Fibroblast of skin of right biceps (primary cell): ENCODE measurements around the gene CHN2.

Experiments used
- DNase-seq: peaks from one replicate; pipeline ENCODE4 v3.0.0-alpha.2; 2013

The CHN2 gene

GRCh38 chr7:29479301-29480200, 285.0 kb downstream of the CHN2 start:
- peak; percentile 18 for DNase-seq

GRCh38 chr7:29480451-29480850, 285.9 kb downstream of the CHN2 start:
- DNase-seq, result no peak

DNA sequence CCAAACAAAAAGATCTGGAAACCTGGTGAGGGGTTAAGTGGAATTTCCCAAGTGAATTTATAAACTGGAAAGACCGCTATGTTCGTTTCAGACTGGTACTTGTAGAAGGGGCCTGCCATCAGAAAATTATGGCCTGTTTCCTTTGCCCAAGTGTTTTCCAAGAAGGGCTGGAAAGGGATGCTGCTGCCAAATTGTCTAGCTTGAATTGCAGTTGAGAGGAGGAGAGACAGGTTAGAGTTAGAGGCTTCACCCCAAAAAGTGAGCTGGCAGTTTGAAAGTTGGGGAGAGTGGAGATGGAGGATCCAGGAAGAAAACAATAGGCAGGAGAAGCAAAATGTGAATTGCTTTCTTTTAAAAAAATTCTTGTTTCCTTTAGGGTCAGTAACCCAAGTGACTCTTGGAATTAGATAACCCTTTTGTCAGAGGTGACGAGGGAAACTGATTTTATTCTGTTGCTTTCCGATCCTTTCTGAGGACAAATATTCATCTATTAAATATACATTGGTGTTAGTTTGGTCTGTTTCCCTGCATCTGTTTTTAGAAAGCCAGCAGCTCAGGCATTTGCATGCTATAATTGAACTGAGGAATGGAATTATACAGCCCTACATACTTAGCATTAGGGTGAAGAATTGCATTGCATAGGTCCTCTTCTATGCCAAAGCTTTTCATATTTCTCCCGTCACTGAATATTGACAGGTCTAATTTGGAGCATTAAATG, 286.5 kb downstream of the CHN2 start:
- DNase-seq, result no peak

DNA sequence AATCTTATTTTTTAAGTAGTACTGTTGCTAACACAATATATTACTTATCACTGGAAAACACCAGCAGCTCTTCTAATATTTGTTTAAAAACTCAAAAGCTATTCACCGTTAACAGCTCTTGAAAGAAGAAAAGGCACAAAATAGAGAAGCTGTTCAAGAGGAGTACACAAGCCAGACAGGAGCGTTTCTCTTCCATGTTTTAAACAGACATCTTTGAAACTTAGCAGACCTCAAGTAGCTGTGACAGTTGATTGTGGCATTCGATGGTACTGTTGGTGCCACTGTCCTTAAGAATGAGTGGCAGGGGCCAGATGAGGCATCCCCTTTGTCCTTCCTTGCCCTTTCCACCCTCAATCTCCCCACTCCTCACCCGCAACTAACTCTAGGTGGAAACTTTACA, 287.5 kb downstream of the CHN2 start:
- DNase-seq, result no peak

- DNase-seq, result no peak
These were observed 288.9 kb downstream of the CHN2 start for GRCh38 chr7:29483219-29484104.

- no peak for DNase-seq
These were observed 289.7 kb downstream of the CHN2 start for GRCh38 chr7:29484280-29484679.

DNA sequence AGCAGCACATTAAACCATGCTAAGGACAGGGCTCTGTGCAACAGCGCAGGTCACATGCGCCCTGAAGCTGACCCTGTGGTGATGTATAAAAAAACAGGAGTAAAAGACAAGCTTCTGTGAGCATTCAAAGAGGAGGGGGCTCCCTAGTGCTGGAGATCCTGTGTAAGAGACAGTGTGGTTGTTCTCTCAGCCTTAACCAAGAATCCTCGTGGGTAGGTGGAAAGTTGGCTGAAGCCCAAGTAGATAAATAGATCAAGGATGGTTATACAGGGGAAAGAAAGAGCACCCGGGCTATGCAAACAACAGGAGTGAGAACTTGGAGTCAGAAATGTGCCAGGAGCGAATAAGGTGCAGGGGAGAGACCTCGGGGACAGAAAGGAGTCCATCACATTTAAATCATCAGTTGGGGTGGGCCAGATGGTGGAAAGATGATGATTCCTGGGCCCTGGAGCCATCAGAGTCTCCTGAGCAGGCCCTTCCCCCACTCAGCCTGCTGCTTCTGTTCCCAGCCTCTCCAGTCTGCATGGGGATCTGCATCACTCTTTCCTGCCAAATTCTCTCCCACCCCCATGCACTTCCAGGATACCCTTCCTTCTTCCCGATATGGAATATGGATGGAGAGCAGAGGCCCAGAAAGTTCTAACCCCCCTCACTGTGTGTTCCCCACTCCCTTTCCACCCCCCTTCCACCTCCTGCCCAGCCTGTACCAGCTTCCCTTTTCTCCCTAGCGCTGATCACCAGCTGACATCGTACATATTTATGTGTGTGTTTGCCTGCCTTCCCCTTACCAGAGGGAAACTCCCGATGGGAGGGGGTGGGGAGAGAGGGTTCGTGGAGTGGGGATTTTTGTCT, 291.0 kb downstream of the CHN2 start:
- no peak for DNase-seq

DNA sequence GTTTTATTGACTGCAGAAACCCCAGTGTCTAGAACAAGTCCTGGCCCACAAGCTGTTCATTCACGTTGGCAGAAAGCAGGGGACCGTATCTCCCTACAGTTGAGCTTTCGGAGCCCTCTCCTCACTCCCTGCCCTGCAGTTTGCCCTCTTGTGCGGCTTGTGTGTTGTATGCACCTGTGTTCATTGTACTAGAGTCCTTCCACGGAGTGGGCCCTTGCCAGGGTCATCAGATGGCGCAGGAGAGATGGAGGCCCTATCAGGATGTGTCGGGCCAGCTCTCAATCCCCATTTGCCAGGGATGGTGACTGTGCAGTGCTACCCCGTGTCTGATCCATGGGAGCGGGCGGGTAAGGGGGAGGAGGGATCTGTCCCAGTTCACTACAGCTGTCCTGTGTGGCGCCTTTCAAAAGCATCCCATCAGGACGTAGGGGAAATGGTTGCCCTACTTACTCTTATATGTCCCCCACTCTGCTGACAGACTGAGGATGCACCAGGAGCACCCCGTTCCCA, 291.7 kb downstream of the CHN2 start:
- DNase-seq, result no peak

GRCh38 chr7:29487424-29487823, 292.8 kb downstream of the CHN2 start:
- no peak for DNase-seq

DNA sequence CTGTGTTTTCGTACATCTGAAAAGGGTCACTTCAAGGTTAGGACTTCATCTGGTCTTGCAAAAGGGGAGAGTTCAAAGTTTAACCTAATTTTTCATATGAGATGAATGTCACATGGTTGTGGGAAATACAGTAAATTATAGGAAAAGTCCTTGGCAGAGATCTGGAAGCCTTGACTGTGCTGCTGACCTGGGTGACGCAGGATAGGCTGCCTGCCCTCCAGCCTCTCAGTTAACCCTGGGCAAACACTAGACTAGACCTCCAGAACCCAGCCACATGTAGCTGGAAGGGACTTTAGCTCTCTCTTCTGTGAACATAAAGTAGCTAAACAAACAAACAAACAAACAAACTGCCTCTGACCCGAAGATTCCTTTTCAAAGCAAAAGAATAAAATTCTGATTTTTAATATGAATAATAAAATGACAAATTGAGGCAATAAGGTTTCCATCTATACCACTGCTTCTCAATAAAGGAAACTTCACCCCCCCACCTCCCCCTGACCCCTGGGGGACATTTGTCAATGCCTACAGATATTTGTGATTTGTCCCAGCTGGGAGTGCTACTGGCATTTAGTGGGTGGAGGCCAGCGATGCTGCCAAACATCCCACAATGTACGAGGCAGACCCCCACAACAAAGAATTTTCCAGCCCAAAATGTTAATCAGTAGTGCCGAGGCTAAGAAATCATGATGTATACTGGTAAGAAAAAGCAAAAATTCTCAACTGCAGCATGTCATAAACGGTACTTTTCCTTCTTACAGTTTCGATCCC, 293.8 kb downstream of the CHN2 start:
- DNase-seq, result no peak

DNA sequence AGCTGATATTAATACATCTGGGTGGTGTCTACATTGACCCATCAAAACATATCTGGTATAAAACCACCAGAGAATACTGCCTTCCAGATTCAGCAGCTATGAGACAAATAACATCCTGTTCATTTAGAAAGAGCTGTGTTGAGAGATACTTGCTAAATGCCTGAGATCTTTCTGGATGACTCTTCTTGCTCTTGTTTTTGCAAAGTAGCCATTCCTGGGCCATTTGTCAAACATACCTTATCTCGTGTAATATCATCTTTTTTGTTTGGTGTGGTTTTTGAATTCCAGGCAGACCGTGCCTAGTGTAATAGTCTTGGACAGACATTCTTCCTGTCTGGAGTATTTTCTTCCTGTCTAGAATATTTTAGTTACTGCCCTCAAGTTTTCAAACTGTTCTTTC, 294.4 kb downstream of the CHN2 start:
- peak; percentile 94 for DNase-seq

DNA sequence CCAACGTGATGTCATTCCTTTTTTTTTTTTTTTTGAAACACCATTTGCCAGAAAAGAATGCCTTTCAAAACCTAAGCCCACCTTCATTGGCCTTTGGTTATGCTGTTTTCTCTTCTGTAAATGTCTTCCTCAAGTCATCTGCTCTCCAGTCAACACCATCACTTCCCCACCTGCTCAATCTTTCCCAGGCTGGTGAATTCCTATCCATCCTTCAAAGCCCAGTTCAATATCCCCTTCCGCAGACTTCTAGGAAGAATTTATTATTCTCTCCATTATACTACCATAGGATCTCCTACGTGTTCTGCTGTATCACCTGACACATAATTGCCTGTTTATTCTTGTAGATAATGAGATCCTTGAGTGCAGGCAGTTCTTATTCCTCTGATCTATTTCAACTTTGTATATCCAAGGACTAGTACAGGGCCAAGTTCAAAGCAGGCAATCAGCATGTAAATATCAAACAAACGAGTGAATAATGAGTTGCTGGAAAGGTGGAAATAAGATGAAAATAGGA, 295.6 kb downstream of the CHN2 start:
- no peak for DNase-seq

DNA sequence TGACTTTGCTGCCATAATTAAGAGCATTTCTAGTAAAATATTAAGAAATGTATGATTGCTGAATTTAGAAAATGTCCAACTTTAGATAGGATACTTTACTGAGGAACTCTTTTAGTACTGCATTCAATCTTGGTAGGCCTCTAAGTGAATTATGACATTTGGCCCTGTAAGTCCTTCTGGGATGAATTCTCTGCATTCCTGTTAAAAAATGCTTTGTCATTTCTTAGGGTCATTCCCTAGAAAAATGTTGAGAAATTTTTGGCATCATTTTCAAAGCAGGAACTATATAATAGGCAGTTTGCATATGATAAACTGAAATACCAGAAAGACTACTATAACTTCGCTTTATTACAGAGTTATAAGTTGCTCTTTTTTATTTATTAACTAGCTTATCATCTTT, 299.8 kb downstream of the CHN2 start:
- DNase-seq, result peak; percentile 85

GRCh38 chr7:29495653-29496052, 301.1 kb downstream of the CHN2 start:
- DNase-seq, result no peak

GRCh38 chr7:29496355-29497020, 301.9 kb downstream of the CHN2 start:
- DNase-seq, result no peak

DNA sequence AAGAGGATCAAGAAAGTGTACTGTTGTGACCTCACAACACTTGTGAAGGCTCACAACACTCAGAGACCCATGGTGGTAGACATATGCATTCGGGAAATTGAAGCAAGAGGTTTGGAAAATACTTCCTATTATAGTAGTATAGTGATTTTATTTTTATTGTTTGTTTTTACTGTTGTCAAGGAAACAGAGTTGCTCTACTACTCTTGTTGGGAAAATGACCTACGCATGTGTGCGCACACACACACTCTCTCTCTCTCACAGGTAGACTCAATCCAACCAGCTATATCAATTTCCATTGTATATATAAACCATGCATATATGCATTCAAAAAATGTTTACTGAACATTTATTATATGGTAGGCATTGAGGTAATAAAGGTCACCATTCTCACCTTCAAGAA, 305.4 kb downstream of the CHN2 start:
- DNase-seq, result no peak

DNA sequence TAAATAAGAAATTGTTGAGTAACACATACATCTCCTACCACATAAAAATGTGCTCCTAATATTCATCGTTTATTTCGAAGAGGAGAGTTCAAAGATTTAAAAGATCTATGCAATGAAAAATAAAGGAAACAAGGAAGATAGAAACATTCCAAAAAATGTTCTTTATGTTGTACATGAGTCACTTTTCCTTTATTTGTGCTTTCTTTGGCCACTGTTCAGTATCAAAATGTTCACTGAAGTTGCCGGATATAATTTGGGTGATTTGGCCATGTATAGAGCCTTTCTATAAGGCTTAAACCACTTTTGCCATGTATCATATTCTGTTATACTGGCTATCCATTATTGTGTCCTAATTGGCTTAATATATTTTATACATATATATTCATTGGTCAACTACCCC, 306.1 kb downstream of the CHN2 start:
- peak; percentile 31 for DNase-seq

DNA sequence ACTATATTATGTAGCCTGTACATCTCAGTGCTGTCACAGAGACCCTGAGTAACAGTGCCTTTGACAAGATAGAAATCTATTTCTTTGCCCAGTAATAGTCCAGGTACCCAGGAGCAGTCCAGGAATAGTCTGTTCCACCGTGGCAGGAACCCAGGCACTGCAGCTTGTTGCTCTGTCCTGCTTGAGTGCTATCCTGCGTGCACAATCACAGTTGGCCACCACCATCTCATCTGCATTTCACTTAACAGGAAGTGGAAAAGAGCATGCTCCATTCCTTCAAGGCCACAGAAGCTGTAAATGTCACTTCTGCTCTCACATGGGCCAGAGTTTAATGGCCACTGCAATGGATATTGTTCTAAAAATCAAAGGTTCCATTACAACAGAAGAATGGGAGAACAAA, 307.6 kb downstream of the CHN2 start:
- DNase-seq, result no peak

GRCh38 chr7:29505931-29506330, 311.4 kb downstream of the CHN2 start:
- peak; percentile 22 for DNase-seq

DNA sequence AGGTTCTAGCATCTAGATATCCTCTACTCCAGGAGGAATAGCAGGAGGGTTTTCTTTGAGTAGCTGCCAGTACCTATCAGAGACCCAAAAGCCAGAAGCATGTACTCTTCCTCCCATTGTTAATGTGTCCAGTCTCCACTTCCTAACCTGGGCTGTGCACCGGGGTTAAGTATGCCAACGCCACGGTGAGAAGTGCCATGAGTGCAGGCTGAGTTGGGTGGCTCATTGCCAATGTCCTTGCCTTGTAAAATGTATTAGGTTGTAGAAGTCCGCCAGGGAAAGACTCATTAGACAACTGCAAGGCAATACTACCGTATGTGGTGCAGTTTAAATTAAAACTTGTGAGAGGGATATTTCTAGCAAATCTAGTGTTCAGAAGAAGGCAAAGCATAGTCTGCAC, 314.0 kb downstream of the CHN2 start:
- DNase-seq, result no peak
